A549 (cell line): ENCODE measurements around the gene AKR1C1. TPM values are rescaled to one million over a fixed set of nuclear protein-coding genes. Genes with fewer than 3 reads are reported as not detected.
A peak's percentile ranks its signal among the peaks of the same experiment; 100 is the strongest.

ENCODE experiments used
- BCL3 ChIP-seq: fragments of >200 bp; sonication (Bioruptor Twin); formaldehyde crosslinking; IDR thresholded peaks from 3 replicates; pipeline ENCODE4 v1.6.1; 2016
- BHLHE40 ChIP-seq: IDR thresholded peaks from 2 replicates; pipeline ENCODE4 v1.6.1; 2012; ENCODE audit warnings: low read depth, low read length, inconsistent platforms
- CBX2 ChIP-seq: fragments of 200-600 bp; sonication (generic); IDR thresholded peaks from 2 replicates; pipeline ENCODE4 v1.6.1; 2016; ENCODE audit warnings: low read depth, mild to moderate bottlenecking, borderline replicate concordance
- CEBPB ChIP-seq, 2 experiments: fragments of >200 bp in 1 of 2; sonication (Bioruptor Twin) in 1 of 2; formaldehyde crosslinking in 1 of 2; IDR thresholded peaks; 2 replicates each; pipeline ENCODE4 v1.6.1; 2012 to 2016
- ELK1 ChIP-seq: fragments of 150-350 bp; IDR thresholded peaks from 2 replicates; pipeline ENCODE4 v1.6.1; 2014; ENCODE audit warnings: low read depth, mild to moderate bottlenecking, low read length
- ESRRA ChIP-seq: fragments of 150-350 bp; IDR thresholded peaks from 2 replicates; pipeline ENCODE4 v1.6.1; 2014; ENCODE audit warnings: mild to moderate bottlenecking, low read length, borderline replicate concordance
- FOSB ChIP-seq: fragments of 250-450 bp; sonication (Bioruptor Pico); IDR thresholded peaks from 2 replicates; pipeline ENCODE4 v1.5.0; 2020; ENCODE audit warnings: mild to moderate bottlenecking, moderate library complexity
- FOSL2 ChIP-seq, 2 experiments: fragments of 450-650 bp in 1 of 2; fragments of >200 bp in 1 of 2; sonication (Bioruptor Twin) in 1 of 2; formaldehyde crosslinking; IDR thresholded peaks; 2 replicates each; pipeline versions ENCODE4 v1.5.0 to v1.6.1; 2016 to 2020; ENCODE audit warnings: mild to moderate bottlenecking in 1 of 2, moderate library complexity in 1 of 2
- FOXS1 ChIP-seq: fragments of 250-450 bp; sonication (Bioruptor Pico); IDR thresholded peaks from 2 replicates; pipeline ENCODE4 v1.5.0; 2020; ENCODE audit warnings: mild to moderate bottlenecking, moderate library complexity
- GATA3 ChIP-seq: IDR thresholded peaks from 2 replicates; pipeline ENCODE4 v1.6.1; 2012; ENCODE audit warnings: borderline replicate concordance
- HDAC2 ChIP-seq: fragments of 200-600 bp; sonication (generic); IDR thresholded peaks from 2 replicates; pipeline ENCODE4 v1.6.1; 2016
- HES2 ChIP-seq: fragments of >200 bp; sonication (Bioruptor Twin); formaldehyde crosslinking; IDR thresholded peaks from 2 replicates; pipeline ENCODE4 v1.6.1; 2016
- HEYL ChIP-seq: fragments of 250-450 bp; sonication (Bioruptor Pico); IDR thresholded peaks from 2 replicates; pipeline ENCODE4 v1.8.0; 2021; ENCODE audit warnings: mild to moderate bottlenecking, moderate library complexity
- HOXA7 ChIP-seq: fragments of 250-450 bp; sonication (Bioruptor Pico); IDR thresholded peaks from 2 replicates; pipeline ENCODE4 v1.5.0; 2020; ENCODE audit warnings: mild to moderate bottlenecking, moderate library complexity
- HOXB13 ChIP-seq: fragments of 250-450 bp; sonication (Bioruptor Pico); IDR thresholded peaks from 2 replicates; pipeline ENCODE4 v1.5.0; 2020; ENCODE audit warnings: low read depth, mild to moderate bottlenecking, moderate library complexity
- KDM5A ChIP-seq: fragments of 200-600 bp; sonication (generic); IDR thresholded peaks from 2 replicates; pipeline ENCODE4 v1.6.1; 2016; ENCODE audit warnings: antibody characterized with exemption, mild to moderate bottlenecking
- MAFK ChIP-seq: fragments of 450-650 bp; IDR thresholded peaks from 2 replicates; pipeline ENCODE4 v1.6.1; 2014; ENCODE audit not compliant: partially characterized antibody
- MAZ ChIP-seq: fragments of 150-350 bp; IDR thresholded peaks from 2 replicates; pipeline ENCODE4 v1.6.1; 2014; ENCODE audit warnings: antibody characterized with exemption, low read depth, low read length, borderline replicate concordance
- NFE2L2 ChIP-seq: fragments of 150-350 bp; conservative IDR thresholded peaks from 2 replicates; pipeline ENCODE4 v1.6.1; 2014; ENCODE audit warnings: low read length
- NR3C1 ChIP-seq: fragments of >200 bp; sonication (Bioruptor Twin); formaldehyde crosslinking; IDR thresholded peaks from 3 replicates; pipeline ENCODE4 v1.6.1; 2017
- RAD21 ChIP-seq, 2 experiments: fragments of >200 bp in 1 of 2; sonication (Bioruptor Twin) in 1 of 2; formaldehyde crosslinking in 1 of 2; IDR thresholded peaks in 1 of 2; conservative IDR thresholded peaks in 1 of 2; 2 replicates in 1 of 2; 3 replicates in 1 of 2; pipeline ENCODE4 v1.6.1; 2012 to 2018; ENCODE audit warnings: inconsistent platforms in 1 of 2
- RARB ChIP-seq: fragments of 250-450 bp; sonication (Bioruptor Pico); IDR thresholded peaks from 2 replicates; pipeline ENCODE4 v1.8.0; 2021; ENCODE audit warnings: mild to moderate bottlenecking, moderate library complexity
- USF2 ChIP-seq: fragments of 450-650 bp; IDR thresholded peaks from 2 replicates; pipeline ENCODE4 v1.6.1; 2014; ENCODE audit warnings: antibody characterized with exemption
- ZC3H11A ChIP-seq: fragments of 450-650 bp; IDR thresholded peaks from 2 replicates; pipeline ENCODE4 v1.6.1; 2014; ENCODE audit warnings: antibody characterized with exemption, mild to moderate bottlenecking
- ZNF302 ChIP-seq: fragments of 250-450 bp; sonication (Bioruptor Pico); IDR thresholded peaks from 2 replicates; pipeline ENCODE4 v1.9.0; 2021; ENCODE audit warnings: inconsistent platforms, mild to moderate bottlenecking, moderate library complexity
- polyA plus RNA-seq, 4 experiments: library from polyadenylated mRNA; depleted of rRNA in 3 of 4; stranded (reverse); fragments of >200 nt; fragmentation: RNase III in 1 of 4; extraction: RNeasy Plus Mini Kit Qiagen cat#74134 plus additional on column Dnase treatment in 1 of 4; gene quantifications; 2 replicates in 3 of 4; 3 replicates in 1 of 4; pipeline ENCODE4 v1.2.3, GENCODE V29; 2011 to 2017
- TF ChIP-seq, protein P1 (sequence below): IDR thresholded peaks from 2 replicates; pipeline ENCODE4 v1.6.1; 2012; ENCODE audit warnings: low read depth, borderline replicate concordance

Gene AKR1C1
- polyA plus RNA-seq, 2 of the 4 experiments (the other 2 are of a cell fraction) = 970 to 1,148 TPM

DNA sequence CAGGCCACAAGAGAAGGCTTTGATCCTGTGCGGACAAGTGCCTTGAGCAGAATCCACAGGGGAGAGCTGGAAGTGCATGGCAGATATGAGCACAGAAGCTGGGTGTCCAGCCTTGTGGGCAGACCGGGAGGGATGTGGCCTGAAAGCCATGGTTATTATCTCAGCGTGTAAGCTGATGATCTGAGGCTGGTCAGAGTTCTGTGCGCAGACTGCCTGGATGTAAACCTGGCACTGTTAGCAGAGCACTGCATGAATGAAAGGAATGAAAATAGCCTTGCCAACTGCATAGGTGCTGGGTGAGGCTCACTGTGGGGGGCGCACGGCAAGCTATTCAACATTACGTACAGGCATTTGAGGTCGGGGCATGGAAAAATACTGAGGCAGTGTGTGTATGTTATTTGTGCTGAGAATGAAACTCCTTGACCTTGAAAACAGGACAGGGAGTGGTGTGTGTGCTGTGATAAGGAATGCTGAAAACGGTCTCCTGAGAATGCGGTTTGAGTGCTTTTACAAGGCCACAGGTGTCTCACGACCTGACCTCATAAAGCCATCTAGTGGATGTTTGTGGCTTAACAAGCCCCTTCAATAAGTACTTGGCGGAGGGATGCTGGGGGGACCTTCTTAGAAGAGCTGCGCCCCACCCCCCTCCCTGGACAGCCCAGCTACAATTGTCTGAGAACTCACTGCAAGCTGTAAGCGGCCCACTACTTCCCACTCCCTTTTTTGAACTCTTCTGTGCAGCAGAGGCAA, 18.7 kb downstream of the AKR1C1 start (continued):
- TF ChIP-seq, protein P1, sequence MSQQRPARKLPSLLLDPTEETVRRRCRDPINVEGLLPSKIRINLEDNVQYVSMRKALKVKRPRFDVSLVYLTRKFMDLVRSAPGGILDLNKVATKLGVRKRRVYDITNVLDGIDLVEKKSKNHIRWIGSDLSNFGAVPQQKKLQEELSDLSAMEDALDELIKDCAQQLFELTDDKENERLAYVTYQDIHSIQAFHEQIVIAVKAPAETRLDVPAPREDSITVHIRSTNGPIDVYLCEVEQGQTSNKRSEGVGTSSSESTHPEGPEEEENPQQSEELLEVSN = no peak
- TF ChIP-seq RAD21 (conservative IDR thresholded peaks at IDR 0.05 in 1 of 2, IDR thresholded peaks at IDR 0.05 in 1 of 2) (peak; percentile 70 to 72), KDM5A (no peak), FOSB (CRISPR knock-in tag) (peak; percentile 80; the same call in 1 of the 2 replicates), ESRRA (peak; percentile 87; the same call in 1 of the 2 replicates), HEYL (CRISPR knock-in tag) (no peak), USF2 (no peak), BHLHE40 (no peak), ELK1 (no peak), HDAC2 (no peak), HES2 (no peak), MAZ (no peak; the same call in 1 of the 2 replicates), HOXB13 (CRISPR knock-in tag) (0 out of 2 replicates have a peak, but pooled peaks have one; percentile 35), GATA3 (peak; percentile 17; the same call in 1 of the 2 replicates), ZC3H11A (no peak), FOSL2 (IDR thresholded peaks at IDR 0.05) (no peak), FOSL2 (CRISPR knock-in tag; IDR thresholded peaks at IDR 0.05) (peak; percentile 5; the same call in 1 of the 2 replicates), NFE2L2 (no peak), HOXA7 (peak; percentile 71), RARB (CRISPR knock-in tag) (peak; percentile 87; the same call in 1 of the 2 replicates), CBX2 (no peak), ZNF302 (no peak), BCL3 (no peak), MAFK (no peak), FOXS1 (CRISPR knock-in tag) (no peak), NR3C1 (no peak), CEBPB (IDR thresholded peaks at IDR 0.05) (no peak)
